Right hindlimb (tissue), 1 donor: Measurements from ENCODE around the gene TMEM26.

Experiments used
- DNase-seq: peaks from one replicate; pipeline ENCODE4 v3.0.0-alpha.2; 2018

Gene TMEM26

DNA sequence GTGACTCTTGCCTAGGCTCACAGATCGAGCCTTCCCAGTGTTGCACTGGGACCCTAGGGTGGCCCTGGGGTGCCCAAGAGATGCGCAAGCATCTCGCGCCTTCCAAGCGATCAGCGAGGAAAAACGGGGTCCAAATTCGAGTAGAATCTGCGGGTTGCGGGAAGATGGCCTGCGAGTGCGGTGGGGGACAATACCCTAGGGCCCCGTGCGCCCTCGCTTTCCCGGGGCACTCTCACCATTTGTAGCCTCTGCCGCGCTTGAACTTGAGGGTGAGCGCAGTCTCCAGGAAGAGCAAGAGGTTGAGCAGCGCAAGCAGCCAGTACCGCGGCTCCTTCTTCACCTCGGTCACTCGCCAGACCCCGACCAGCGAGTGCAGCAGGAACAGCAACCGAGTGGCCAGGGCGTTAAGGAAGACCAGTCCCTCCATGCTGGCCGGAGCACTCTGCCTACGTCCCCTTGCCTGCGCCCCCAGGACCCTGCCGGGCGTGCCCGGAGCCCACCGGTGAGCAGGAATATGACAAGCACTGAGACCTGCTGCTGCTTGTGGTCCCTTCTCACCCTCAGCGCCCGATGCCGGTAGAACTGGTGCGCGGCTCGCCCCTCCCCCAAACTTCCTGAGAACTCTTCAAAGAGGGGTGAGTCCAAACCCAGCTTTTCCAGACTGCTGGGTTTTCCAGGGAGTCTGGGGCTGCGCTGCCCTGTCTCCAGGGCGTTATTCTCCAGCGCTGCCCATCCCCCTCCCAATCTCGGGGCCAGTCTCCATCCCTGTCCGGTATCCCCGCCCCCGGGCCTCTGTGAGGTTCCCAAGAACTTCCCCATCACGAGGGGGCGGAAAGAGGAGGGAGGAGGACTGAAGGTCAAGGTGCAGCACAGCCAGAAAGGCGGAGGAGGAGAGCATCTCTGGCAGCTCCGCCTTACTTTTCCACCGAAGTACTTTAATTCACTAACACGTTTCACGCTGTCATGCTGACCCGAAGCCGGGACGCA is at the start of gene TMEM26:
TSS of gene TMEM26 (minus strand) at position 727 of the 987 bp plus-strand sequence. CDS start at position 427, 300 bp downstream.
- DNase-seq = peak; percentile 88

DNA sequence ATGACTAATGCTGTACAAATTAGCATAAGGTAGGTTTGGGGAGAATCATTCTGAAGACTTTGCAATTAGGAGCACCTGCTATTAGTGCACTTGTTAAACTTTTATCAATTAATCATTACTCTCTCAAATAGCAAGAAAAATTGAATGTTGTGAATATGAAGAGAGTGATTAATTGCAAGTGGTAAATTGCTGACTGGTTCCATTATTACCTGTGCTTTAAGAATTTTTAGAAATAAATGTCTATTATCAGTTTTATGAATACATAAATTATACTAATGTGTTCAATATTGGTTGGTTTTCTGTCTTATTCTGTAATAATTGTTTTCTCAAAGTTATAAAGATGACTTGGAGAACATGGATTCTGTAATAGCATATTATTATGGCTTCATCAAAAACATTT is 47.3 kb upstream of the TMEM26 start:
- DNase-seq = no peak

DNA sequence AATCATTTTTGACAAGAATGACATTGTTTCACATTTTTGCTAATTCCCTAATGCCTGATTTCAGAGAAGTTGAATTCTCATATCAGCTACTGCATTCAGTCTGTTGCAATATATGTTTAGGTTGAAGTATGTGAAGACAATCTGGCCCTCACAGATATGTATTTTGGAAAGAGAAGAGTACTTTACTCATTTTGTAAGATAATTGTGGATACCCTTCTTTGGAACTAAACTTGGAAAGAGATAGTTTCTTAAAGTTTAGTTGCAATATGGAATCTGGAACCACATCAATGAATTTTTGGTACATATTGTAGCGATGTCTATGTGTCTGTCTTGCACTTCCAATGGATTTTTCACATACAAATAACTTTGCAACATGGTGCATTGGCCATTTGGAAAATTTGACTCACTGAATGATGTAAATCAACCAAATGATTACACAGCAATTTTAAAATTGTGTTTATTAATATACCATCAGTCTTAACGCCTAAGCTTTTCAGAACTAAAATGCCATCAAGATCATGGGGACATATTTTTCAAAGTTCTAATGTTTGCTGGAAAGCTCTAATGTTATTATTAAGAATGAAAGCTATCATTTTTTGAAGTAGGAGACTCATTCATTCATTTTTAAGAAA is 39.3 kb upstream of the TMEM26 start:
- no peak for DNase-seq

DNA sequence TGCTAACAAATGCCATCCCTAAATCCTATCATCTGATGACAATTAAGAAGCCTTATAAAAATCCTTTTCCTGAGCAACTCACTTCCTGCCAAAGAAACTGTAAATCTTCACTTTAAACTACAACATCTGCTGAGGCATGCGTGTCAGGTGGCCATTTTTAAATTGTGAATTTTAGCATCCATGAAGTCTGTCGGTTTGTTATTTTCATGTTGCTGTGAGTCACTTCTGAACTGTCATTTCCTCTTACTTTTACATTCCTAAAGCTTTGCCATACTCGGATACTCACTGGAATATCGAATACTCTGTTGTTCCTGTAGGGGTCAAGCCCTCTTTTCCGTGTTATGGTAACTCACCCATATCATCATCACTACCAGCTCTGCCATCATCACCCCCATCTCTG is 34.3 kb upstream of the TMEM26 start:
- DNase-seq = no peak

DNA sequence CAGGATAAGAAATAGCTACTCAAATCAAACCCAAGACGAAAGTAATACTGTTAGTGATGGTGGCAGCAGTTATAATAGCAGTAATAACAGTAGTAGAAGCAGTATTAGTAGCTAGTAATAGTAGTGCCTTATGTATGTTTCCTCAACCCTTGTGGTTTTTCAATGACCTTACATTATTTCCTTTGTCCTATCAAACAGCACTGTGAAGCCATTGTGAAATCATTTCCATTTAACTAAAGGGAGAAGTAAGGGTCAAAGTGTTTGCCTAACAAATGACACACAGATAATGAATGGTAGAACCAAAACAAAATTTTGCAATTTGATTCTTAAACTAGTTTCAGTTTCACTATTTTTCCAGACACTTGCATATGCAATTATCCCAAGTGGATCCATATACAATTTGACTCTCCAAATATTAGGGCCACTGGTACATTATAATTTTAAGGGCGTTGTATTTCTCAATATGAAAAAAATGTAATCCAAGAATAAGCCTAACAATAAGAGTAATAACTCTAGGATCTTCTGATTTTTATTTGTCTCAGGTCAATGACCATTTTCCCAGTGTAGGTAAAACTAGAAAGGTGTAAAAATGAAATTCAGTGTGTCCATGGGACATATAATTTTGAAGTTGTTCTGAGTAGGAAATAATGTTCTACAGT is 33.7 kb upstream of the TMEM26 start:
- DNase-seq = no peak

DNA sequence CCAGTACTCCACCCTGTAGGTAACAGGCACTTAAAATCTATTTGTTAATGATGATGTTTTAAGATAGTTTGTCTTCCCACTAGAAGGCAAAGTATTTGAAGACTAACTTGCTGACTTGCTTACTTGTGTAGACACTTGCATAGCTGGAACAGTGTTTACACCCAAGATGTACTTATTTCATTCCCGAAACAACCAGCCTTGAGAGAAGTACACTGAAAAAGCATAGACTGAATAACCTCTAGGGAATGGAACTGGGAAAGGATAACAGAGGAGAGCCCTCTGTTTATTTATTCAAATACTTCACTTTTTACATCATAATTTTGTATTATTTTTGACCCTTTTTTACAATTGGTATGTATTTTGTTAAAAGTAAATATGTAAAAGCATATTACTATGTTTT is 33.1 kb upstream of the TMEM26 start:
- DNase-seq = no peak

DNA sequence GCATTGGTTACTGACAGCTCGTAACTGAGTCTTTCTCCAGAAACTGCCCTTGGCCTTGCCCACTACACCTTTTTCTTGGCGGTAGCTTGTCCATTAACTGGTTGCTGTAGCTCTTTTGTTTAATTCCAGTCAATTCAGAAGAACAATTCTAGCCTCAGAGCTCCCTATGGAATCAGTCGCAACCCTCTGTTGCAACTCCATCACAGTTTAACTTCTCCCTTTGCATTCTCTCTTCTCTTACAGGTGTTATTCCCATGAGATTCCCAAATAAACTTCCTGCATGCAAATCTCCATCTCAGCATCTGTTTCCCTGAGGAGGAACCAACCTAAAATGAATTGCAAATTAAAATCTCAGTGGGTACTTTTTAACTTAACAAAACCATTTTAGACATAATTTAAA is 28.4 kb upstream of the TMEM26 start:
- no peak for DNase-seq

DNA sequence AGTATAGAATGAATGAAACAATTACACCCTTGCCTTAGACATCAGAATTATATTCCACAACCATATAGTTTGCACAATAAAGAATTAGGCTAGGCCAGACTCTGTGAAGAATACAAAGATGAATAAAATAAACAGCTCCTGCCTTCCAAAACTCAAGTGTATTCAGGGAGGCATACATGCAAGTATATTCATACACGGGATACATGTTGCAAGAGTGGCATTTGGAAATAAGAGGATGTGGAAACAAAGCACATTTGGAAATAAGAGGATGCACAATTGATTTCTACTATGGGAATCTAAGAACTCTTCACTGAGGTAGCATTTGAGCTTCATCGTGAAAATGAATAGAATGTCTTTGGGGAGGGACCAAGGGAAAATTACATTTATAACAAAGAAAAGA is 27.0 kb upstream of the TMEM26 start:
- no peak for DNase-seq

DNA sequence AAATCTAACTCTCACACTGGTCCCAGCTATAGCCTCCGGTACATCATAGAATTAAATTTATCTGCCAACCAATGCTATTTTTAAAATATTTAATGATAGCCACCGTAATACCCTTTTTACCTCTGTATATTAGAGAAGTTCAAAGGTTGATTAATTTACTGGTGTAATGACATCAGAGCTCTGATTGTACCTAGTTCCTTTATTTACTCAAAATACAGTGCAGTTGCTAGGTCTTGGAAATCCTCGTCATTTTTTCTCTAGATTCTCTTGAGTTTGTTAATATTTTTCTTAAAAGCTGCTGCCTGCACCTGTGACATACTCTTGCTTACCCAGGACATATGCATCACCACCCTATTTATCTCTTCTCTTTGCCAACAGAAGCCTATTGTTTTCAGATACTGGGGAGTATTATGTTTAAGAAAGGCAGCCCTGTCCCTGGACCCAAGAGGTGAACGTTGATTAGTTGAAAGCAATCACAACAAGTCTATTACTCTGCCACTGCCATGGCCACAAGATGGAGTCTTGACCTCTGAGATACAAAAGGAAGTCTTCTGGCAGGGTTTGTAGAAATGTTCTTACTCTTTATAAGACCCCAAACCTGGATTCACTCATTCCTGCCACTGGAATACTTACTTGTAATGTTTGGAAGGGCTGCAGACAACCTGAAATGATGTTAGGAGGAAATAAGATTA is 25.6 kb upstream of the TMEM26 start:
- DNase-seq = no peak

DNA sequence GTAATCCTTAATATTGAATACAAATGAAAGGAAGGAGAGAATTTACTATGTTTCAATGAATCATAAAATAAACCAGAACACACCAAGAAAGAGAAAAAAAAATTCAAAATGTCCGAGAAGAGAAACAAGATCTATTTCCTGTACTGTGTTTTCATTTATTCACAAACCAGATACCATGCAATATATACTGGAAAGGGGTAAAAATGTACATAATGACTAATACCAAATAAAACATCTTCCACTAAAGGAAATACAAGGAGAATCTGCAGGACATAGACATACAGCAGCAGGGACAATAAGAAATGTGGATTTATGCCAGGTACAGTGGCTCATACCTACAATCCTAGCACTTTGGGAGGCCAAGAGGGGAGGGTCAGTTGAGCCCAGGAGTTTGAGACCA is 24.3 kb upstream of the TMEM26 start:
- no peak for DNase-seq

DNA sequence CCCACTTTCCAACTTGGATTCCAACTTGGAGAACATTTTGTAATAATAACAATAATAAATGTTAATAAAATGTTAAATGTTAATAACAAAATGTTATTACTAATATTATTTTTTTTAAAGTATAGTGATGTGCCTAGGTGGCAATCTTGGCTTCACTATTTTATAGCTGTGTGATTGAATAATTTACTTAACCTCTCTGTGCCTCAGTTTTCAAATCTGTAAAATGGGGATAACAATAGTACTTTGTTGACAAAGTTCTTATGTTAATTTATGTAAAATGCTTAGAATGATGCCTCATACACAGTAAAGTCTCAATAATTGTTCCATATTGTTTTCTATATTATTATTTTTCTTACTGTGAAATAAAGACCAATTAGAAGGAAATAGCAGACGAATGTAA is 23.3 kb upstream of the TMEM26 start:
- no peak for DNase-seq

DNA sequence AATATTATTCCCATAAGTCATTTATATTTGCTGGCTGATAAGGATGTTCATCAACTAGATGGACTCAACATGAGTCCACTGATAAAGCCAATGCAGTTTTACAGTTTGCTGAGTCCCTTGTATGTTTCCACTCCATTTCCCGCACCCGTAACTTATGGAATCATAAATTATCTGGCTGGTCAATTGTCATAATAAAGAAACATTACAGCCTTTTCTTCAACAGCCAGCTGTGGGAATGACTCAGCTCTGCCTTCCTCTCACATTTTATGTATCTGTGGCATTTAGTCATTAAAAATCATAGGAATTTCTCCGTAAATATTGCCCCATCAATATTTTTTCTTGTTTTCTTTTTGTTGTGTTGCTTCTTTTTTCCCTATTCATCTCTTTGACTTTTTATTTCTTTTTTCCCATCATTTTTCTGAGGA is 22.3 kb upstream of the TMEM26 start:
- DNase-seq = no peak

DNA sequence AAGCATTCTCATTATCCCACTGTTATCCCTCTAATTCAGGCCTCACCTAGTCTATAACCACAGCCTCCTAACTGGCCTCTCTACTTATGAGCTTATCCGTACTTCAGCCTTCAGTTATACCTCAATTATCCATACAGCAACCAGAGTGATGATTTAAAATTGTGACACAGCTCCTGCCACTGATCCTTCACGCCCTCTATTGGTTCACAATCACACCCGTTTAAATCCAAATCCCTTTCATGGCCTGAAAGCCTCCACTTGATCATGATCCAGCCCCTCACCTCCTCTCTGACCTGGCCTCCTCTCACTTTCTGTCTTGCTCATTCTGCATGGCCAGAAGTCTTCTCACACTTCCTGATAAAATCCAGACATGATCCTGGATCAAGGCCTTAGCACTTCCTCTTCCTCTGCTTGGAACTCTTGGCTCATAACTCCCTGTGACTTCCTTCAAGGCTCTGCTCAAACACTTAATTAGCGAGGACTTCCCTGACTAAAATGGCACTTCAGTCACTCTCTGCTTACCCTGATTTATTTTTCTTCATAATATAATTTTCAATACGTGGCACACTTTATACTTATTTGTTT is 19.0 kb upstream of the TMEM26 start:
- DNase-seq = no peak

DNA sequence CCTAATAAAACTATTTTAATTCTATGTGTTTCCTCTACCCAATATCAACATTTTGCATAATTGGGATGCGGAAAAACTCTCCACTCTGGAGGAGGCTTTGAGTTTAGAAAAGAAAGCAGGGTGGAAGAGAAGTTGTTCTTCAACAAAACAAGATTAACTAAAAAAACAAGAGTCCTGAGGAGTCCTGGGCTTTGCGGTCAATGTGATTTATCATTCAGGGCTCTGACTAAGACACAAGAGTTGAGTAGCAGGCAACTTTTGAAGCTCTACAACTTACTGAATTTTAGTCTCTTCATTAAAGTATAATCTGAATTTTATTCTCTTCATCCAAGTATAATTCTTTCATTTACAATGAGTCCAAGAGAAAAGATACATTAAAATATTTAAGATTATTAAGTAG is 18.3 kb upstream of the TMEM26 start:
- no peak for DNase-seq

DNA sequence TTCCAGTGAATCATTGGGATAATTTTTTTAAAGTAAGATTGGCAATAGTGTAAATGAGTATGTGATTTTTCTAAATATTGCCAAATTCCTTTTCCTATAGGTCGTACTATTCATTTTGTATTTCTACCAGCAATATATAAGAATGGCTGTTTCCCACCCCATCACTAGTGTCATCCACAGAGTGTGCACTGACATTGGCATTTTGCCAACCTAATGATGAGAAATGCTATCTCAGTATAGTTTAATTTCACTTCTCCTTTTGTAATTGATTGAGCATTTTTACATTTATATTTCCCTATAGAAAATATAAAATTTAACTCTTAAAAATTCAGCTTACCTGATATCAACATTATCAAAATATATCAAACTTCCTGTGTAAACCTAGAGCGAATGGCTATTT is 17.6 kb upstream of the TMEM26 start:
- no peak for DNase-seq

DNA sequence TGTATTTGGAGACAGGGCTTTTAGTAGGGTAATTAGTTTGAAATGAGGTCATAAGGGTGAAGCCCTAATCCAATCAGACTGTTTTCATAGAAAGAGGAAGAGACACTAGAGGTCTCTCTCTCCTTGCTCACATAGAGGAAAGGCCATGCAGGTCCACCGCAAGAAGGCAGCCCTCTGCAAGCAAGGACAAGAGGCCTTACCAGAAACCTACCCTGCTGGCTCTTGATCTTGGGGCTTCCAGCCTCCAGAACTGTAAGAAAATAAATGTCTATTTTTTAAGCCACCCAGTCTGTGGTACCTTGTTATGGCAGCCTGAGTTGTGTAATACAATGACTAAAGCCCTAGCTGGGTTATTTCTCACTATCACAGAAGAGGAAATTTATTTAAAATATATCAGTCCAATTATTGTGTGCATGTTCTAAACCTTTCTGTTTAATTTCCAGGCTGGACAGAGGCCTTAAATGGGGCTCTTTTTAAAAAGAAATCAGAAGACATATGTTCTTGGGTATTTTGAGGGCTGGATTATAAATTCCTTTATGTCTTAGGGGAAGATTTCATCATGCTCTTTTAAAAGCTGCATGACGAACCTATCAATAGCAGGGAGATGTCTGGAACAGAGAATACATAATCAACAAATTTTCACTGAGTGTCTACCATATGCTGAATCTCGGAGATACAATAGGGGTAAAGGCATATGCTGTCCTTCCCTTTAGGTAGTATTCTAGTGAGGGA is 12.9 kb upstream of the TMEM26 start:
- no peak for DNase-seq

DNA sequence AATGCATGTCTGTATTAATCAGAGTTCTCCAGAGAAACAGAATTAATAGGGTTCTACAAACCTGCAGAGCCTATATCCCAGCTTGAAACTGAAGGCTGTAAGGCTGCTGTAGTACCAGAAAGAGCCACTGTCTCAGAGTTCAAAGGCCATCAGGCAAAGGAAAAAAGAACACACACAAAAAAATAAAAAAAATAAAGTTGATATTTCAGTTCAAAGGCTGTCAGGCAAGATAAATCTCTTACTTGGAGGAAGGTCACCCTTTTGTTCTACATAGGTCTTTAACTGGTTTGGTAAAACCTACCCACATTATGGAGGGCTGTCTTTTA is 12.0 kb upstream of the TMEM26 start:
- no peak for DNase-seq

DNA sequence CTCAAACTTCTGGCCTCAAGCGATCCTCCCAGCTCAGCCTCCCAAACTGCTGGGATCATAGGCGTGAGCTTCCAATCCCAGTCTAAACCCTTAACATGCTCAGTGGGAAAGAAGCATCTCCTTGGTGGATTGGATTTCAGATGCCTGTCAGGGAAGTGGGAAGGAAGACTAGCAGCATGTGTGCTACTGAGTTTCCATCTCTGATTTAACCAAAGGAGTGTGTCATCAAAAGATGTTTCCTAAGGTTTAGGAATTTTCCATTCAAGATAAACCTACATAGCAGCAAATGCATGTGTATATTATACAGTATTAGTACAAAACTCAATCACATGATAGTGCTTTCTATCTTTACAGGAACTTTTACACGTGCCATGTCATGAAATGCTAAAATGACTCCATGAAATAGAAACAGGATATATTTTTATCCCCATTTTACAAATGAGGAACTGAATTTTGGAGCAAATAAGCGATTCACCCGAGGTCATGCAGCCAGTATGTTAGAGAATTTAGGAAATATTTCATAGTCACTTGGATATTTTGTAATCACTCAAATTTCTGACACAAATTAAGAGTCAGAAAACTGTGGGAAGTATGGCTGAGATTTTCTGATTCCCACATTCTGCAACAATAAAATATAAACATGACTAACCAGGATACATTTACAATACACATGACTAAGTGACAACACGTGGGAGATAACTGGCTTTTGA is 11.4 kb upstream of the TMEM26 start:
- DNase-seq = no peak

DNA sequence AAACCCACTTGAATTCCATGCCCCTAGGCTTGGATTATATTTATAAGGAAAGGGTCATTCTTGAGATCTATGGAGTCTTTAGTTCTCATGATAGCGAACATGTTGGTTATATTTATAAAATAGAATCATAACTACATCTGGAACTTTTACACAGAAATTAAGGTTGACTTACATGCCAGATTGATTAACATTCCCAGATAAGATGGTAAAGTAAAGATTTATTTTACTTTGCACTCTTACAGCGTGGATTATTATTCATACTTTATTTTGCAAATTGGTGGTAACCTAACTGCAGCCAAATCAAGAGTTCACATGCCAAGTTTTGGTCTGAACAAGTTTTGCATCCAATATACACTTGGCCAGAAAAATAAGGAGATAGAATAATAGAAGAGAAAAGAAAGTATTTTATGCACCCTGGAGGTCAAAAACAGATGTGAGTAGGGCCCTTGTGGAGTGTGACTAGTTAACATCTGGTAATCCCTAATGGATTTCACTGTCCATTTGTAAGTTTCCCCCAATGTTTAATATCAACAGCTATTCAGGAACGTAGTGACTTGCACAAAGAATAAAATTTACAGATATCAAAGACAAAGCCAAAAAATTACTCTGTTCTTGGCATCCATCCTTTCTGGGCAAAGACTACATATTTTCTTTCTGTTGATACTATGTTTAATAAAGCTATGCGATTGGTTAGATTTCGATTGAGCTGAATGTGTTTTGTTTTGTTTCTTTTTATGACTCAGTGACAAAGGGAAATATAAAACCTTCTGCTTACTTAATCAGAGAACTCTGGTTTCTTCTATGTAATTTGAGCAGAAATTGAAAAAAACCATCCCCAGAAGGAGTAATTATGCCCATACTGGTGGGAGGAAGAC is 10.1 kb upstream of the TMEM26 start:
- DNase-seq = no peak

DNA sequence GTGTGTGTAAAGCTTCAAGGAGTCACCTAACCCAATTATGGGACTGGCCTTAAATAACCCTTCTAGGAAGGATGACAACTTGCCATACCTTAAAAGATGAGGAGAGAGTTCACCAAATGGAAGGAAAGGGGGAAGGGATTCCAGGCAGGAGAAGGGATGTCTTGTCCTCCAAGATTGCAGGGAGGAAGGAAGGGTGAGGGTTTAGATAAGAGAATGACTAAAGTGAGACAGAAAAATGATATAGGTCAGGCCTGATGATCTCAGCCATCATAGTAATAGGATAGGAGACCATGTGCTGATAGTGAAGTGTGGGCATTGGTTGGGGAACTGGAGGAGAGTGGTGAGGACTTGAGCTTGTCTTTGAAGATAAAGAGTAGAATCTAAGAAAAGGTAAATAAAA is 7.7 kb upstream of the TMEM26 start:
- no peak for DNase-seq
